C4-2B (cell line): ENCODE measurements around the gene WBP11.

ENCODE experiments used
- ZFX ChIP-seq: fragments of 450-650 bp; IDR thresholded peaks from 2 replicates; pipeline ENCODE4 v1.6.1; 2017
- TF ChIP-seq, protein P1 (sequence below): fragments of 450-650 bp; conservative IDR thresholded peaks from 2 replicates; pipeline ENCODE4 v1.5.1; 2017; ENCODE audit warnings: mild to moderate bottlenecking

DNA sequence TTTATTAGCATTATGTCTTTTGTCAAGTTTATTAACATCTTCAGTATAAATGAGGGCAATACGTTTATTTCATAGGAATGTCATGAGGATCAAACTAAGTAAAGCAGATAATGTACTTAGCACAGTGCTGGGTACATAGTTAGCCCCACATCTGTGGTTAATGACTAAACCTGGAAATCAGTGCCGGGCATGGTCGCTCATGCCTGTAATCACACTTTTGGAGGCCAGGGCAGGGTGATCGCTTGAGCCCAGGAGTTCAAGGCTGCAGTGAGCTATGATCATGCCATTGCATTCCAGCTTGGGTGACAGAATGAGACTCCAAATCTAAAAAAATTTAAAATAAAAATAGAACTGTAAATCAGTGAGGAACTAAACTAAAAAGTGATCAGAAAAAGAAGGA, 62.1 kb downstream of the WBP11 start:
- TF ChIP-seq, protein P1, sequence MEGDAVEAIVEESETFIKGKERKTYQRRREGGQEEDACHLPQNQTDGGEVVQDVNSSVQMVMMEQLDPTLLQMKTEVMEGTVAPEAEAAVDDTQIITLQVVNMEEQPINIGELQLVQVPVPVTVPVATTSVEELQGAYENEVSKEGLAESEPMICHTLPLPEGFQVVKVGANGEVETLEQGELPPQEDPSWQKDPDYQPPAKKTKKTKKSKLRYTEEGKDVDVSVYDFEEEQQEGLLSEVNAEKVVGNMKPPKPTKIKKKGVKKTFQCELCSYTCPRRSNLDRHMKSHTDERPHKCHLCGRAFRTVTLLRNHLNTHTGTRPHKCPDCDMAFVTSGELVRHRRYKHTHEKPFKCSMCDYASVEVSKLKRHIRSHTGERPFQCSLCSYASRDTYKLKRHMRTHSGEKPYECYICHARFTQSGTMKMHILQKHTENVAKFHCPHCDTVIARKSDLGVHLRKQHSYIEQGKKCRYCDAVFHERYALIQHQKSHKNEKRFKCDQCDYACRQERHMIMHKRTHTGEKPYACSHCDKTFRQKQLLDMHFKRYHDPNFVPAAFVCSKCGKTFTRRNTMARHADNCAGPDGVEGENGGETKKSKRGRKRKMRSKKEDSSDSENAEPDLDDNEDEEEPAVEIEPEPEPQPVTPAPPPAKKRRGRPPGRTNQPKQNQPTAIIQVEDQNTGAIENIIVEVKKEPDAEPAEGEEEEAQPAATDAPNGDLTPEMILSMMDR = no peak
- TF ChIP-seq ZFX = no peak
